ENCODE data around the gene SPRR2G. TPM values are rescaled to one million over a fixed set of nuclear protein-coding genes. Genes with fewer than 3 reads are reported as not detected.

Gene SPRR2G
- total and polyA plus RNA-seq, 2 of the 8 experiments (the other 6 are each of a cell fraction or from before 2014, with no cell fraction given), result not detected

DNA sequence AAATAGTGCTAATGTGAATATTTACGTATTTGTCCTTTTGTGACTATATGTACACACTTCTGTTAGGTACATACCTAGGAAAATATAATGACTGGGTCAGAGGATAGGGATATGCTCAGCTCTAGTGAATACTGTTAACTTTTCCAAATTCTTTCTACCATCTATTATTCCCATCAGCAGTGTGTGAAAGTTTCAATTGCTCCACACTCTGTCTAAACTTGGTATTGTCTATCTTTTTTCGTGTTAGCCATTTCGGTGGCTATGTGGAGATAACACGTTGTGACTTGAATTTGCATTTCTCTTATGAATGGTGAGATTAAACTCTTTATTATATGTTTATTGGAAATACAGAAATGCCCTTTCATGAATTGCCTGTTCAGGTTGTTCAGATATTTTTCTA, 29.9 kb upstream of the SPRR2G start (continued):
- TF ChIP-seq ASH2L (IDR thresholded peaks at IDR 0.05; ENCODE audit: low read length) (no peak), CHD2 (IDR thresholded peaks at IDR 0.05; ENCODE audit: low read length) (no peak)

DNA sequence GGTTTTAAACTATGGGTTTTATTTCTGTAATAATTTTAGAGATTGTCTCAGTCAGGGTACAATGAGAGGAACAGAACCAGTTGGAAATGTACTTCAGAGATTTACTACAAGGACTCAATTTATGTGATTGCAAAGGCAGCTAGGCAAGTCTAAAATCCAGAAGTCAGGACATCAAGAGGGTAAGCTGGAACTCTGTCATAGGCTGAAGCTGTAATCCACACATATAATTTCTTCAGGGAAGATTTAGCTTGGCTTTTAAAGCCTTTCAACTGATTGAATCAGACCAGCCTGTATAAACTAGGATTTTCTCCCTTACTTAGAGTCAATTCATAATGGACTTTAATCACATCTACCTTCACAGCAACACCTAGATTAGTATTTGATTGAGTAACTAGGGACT, 28.2 kb upstream of the SPRR2G start:
- Histone ChIP-seq H2BK15ac (ENCODE audit: low read length) (no peak overlapping the region), H3K4me2 (ENCODE audit: insufficient read depth in 1 of 2, low read depth in 2 of 2, low read length in 2 of 2) (no peak overlapping the region), H3K79me1 (ENCODE audit: low read depth, low read length) (no peaks in the 10 kb centered on the region), H3K27ac (ENCODE audit: low read depth, low read length) (no peak overlapping the region), H3K9me3 (ENCODE audit: insufficient read depth in 2 of 2, low read depth in 1 of 2, low read length in 1 of 2) (no peaks in the 10 kb centered on the region; a peak in 1 of 4 replicates), H3K56ac (replicated peaks; ENCODE audit: insufficient read length, low read depth, low read length) (no peak overlapping the region), H4K5ac (ENCODE audit: insufficient read length, low read depth, low read length) (no peak overlapping the region), H3K4me3 (ENCODE audit: extremely low read depth in 1 of 4, insufficient read depth in 2 of 4, low read depth in 3 of 4, low read length in 4 of 4) (no peak overlapping the region), H2BK5ac (ENCODE audit: low read depth, low read length) (no peak overlapping the region), H3K9ac (replicated peaks in 1 of 4; ENCODE audit: extremely low read depth in 1 of 4, low read depth in 3 of 4, low read length in 3 of 4) (no peak overlapping the region), H3K36me3 (ENCODE audit: control insufficient read depth in 2 of 4, insufficient read depth in 4 of 4, low read length in 3 of 4) (no peaks in the 10 kb centered on the region), H3K79me2 (ENCODE audit: control insufficient read depth in 1 of 2, insufficient read depth in 2 of 2, low read length in 2 of 2) (no peaks in the 10 kb centered on the region), H4K91ac (replicated peaks; ENCODE audit: insufficient read length, low read length) (no peak overlapping the region), H3K23me2 (ENCODE audit: low read depth, low read length) (no peaks in the 10 kb centered on the region), H4K20me1 (replicated peaks in 1 of 2; ENCODE audit: control insufficient read depth in 1 of 2, insufficient read depth in 2 of 2, low read length in 2 of 2) (no peaks in the 10 kb centered on the region), H2AFZ (ENCODE audit: low read length) (no peak overlapping the region), H3K4ac (replicated peaks; ENCODE audit: insufficient read length, low read depth, low read length) (no peak overlapping the region), H3K18ac (ENCODE audit: extremely low read depth, low read length) (no peak overlapping the region), H2BK12ac (ENCODE audit: low read depth, low read length) (no peak overlapping the region), H3K27me3 (replicated peaks in 1 of 4; ENCODE audit: control insufficient read depth in 3 of 4, extremely low read depth in 1 of 4, insufficient read depth in 3 of 4, low read length in 3 of 4) (no peaks in the 10 kb centered on the region), H3K14ac (ENCODE audit: insufficient read length) (no peak overlapping the region), H2BK20ac (ENCODE audit: low read length) (no peak overlapping the region), H2BK120ac (replicated peaks; ENCODE audit: low read depth, low read length) (no peak overlapping the region), H2AK5ac (ENCODE audit: low read depth, low read length) (no peak overlapping the region), H3K4me1 (replicated peaks in 1 of 4; ENCODE audit: control insufficient read depth in 3 of 4, insufficient read depth in 4 of 4, low read length in 3 of 4) (no peaks in the 10 kb centered on the region), H3K23ac (ENCODE audit: insufficient read length) (no peak overlapping the region), H4K8ac (ENCODE audit: extremely low read depth, insufficient read depth, low read length) (no peak overlapping the region)
- CTCF ChIA-PET (ENCODE audit: partially characterized antibody), result interaction anchor here (0.5 to 3.3 kb wide), 3 partner anchors 14 to 354 kb away, joined by 3 to 10 read pairs (median 4); no protein-coding TSS in a partner anchor
- no peak for FAIRE-seq
- TF ChIP-seq POLR2AphosphoS5 (IDR thresholded peaks at IDR 0.05; ENCODE audit: low read depth, low read length) (no peak), CHD2 (IDR thresholded peaks at IDR 0.05; ENCODE audit: low read length) (no peak), SAP30 (IDR thresholded peaks at IDR 0.05; ENCODE audit: insufficient read depth, insufficient replicate concordance, low read length) (no peak), E2F6 (IDR thresholded peaks at IDR 0.05) (no peak), KDM1A (IDR thresholded peaks at IDR 0.05; ENCODE audit: borderline replicate concordance, low read length) (no peak), EZH2 (IDR thresholded peaks at IDR 0.05; ENCODE audit: low read depth, low read length, severe bottlenecking) (no peak), POU5F1 (IDR thresholded peaks at IDR 0.05; ENCODE audit: low read depth, low read length) (no peak), TBP (IDR thresholded peaks at IDR 0.05; ENCODE audit: low read depth, low read length) (no peak), FOSL1 (IDR thresholded peaks at IDR 0.05; ENCODE audit: insufficient read depth, low read depth, low read length) (no peak), JUND (IDR thresholded peaks at IDR 0.05; ENCODE audit: low read length) (no peak), SRF (IDR thresholded peaks at IDR 0.05; ENCODE audit: low read depth, low read length) (no peak), RAD21 (IDR thresholded peaks at IDR 0.05 in 1 of 2, conservative IDR thresholded peaks at IDR 0.05 in 1 of 2; ENCODE audit: low read depth in 2 of 2, low read length in 2 of 2) (no peak)
- POLR2A ChIA-PET (ENCODE audit: partially characterized antibody), result no interaction called here
- DNase-seq (ENCODE audit: low read depth in 1 of 2, low spot score in 2 of 2), result no peak

Data from H1 (cell line).